ENCODE measurements around the gene CRTC1. TPM values are rescaled to one million over a fixed set of nuclear protein-coding genes. Genes with fewer than 3 reads are reported as not detected.

Gene CRTC1
- total and polyA plus RNA-seq, 2 of the 13 experiments (the other 11 are each of a cell fraction or from before 2014, with no cell fraction given): 2.0 to 2.7 TPM

DNA sequence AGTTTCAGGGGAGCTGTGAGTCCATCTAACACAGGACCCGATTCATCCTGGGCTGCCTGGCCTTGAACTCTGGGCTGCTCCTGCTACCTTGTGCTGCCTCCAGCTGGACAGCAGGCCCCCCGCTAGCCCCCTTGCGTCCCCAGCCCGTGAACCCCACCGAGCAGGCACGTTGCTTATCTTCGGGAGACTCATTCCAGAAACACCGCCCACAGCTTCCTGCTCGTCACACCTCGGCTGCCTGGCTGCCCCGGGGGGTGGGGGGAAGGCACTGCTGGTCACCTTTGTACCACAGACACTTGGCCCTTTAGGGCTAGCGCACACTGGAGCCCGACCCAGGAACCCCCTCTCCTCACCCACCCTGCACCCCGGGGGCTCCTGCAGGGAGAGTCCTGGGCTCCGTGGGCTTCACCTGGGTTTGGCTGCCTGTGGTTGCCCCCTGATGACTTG is 48.1 kb downstream of the CRTC1 start (continued):
- TF ChIP-seq, protein P1, sequence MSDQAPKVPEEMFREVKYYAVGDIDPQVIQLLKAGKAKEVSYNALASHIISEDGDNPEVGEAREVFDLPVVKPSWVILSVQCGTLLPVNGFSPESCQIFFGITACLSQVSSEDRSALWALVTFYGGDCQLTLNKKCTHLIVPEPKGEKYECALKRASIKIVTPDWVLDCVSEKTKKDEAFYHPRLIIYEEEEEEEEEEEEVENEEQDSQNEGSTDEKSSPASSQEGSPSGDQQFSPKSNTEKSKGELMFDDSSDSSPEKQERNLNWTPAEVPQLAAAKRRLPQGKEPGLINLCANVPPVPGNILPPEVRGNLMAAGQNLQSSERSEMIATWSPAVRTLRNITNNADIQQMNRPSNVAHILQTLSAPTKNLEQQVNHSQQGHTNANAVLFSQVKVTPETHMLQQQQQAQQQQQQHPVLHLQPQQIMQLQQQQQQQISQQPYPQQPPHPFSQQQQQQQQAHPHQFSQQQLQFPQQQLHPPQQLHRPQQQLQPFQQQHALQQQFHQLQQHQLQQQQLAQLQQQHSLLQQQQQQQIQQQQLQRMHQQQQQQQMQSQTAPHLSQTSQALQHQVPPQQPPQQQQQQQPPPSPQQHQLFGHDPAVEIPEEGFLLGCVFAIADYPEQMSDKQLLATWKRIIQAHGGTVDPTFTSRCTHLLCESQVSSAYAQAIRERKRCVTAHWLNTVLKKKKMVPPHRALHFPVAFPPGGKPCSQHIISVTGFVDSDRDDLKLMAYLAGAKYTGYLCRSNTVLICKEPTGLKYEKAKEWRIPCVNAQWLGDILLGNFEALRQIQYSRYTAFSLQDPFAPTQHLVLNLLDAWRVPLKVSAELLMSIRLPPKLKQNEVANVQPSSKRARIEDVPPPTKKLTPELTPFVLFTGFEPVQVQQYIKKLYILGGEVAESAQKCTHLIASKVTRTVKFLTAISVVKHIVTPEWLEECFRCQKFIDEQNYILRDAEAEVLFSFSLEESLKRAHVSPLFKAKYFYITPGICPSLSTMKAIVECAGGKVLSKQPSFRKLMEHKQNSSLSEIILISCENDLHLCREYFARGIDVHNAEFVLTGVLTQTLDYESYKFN (CRISPR knock-in tag; conservative IDR thresholded peaks at IDR 0.05): peak; percentile 87
- TF ChIP-seq TMF1 (CRISPR knock-in tag; IDR thresholded peaks at IDR 0.05; ENCODE audit: low read depth) (no peak), SPEN (CRISPR knock-in tag; IDR thresholded peaks at IDR 0.05; ENCODE audit: low read depth) (peak; percentile 74), ATAD3A (CRISPR knock-in tag; IDR thresholded peaks at IDR 0.05) (no peak), ZFP36L2 (CRISPR knock-in tag; IDR thresholded peaks at IDR 0.05) (no peak), ZNF263 (CRISPR knock-in tag; IDR thresholded peaks at IDR 0.05) (peak; percentile 64; the same call in 1 of the 2 replicates), ZNF543 (CRISPR knock-in tag; IDR thresholded peaks at IDR 0.05) (0 out of 2 replicates have a peak, but pooled peaks have one; percentile 38), ZMYM2 (CRISPR knock-in tag; IDR thresholded peaks at IDR 0.05) (0 out of 2 replicates have a peak, but pooled peaks have one; percentile 39), ZNF333 (CRISPR knock-in tag; IDR thresholded peaks at IDR 0.05; ENCODE audit: borderline replicate concordance) (no peak), PLRG1 (conservative IDR thresholded peaks at IDR 0.05) (no peak), ZNF891 (CRISPR knock-in tag; IDR thresholded peaks at IDR 0.05) (no peak), ZNF18 (CRISPR knock-in tag; IDR thresholded peaks at IDR 0.05; ENCODE audit: insufficient replicate concordance) (no peak), USF2 (IDR thresholded peaks at IDR 0.05; ENCODE audit: low read depth, low read length) (no peak), USF2 (CRISPR knock-in tag; IDR thresholded peaks at IDR 0.05; ENCODE audit: borderline replicate concordance) (no peak), ZFP41 (CRISPR knock-in tag; IDR thresholded peaks at IDR 0.05; ENCODE audit: borderline replicate concordance) (no peak), SCMH1 (CRISPR knock-in tag; IDR thresholded peaks at IDR 0.05; ENCODE audit: borderline replicate concordance) (no peak), ZNF382 (CRISPR knock-in tag; IDR thresholded peaks at IDR 0.05; ENCODE audit: borderline replicate concordance) (no peak), ZNF792 (CRISPR knock-in tag; IDR thresholded peaks at IDR 0.05) (0 out of 2 replicates have a peak, but pooled peaks have one; percentile 40), SP1 (IDR thresholded peaks at IDR 0.05) (no peak), SP1 (CRISPR knock-in tag; IDR thresholded peaks at IDR 0.05) (0 out of 2 replicates have a peak, but pooled peaks have one; percentile 18), SRSF1 (optimal IDR thresholded peaks at IDR 0.05; ENCODE audit: low read depth, low read length) (no peak), ZNF513 (CRISPR knock-in tag; conservative IDR thresholded peaks at IDR 0.05) (no peak), NFKB2 (CRISPR knock-in tag; IDR thresholded peaks at IDR 0.05; ENCODE audit: borderline replicate concordance) (peak; percentile 22; the same call in 1 of the 2 replicates)

Measured in HepG2 (cell line).